Measurements from ENCODE around the gene FCRL6. TPM values are rescaled to one million over a fixed set of nuclear protein-coding genes. Genes with fewer than 3 reads are reported as not detected.
A peak's percentile ranks its signal among the peaks of the same experiment; 100 is the strongest.

Gene FCRL6
- total RNA-seq, 4 donors from 2014 or later = 0.45 TPM; not detected in 3

- no peaks in the 10 kb centered on the region for H3K4me1 ChIP-seq
- intact Hi-C loops (cut with DNase I) = no loop called here
- DNase-seq (ENCODE audit: extremely low spot score) = no peak
- TF ChIP-seq CTCF (IDR thresholded peaks at IDR 0.05) = no peak
- TF ChIP-seq EP300 (IDR thresholded peaks at IDR 0.05) = no peak
- no peak for TF ChIP-seq POLR2A (IDR thresholded peaks at IDR 0.05; ENCODE audit: low read depth)
- no peak for TF ChIP-seq POLR2AphosphoS5 (IDR thresholded peaks at IDR 0.05)
- no peaks in the 10 kb centered on the region for H3K9me3 ChIP-seq
- 66% methylated on average over 3 of the region's 3 CpGs for WGBS
- peaks cover 0 to 38% (median 2%) of the 10 kb centered on the region in 4 donors for H3K27me3 ChIP-seq
- H3K27ac ChIP-seq (replicated peaks in 1 of 4) = no peak overlapping the region
- H3K4me3 ChIP-seq = no peak overlapping the region
- H3K36me3 ChIP-seq = no peaks in the 10 kb centered on the region
Measured at GRCh38 chr1:159791031-159791430, 11.1 kb upstream of the FCRL6 start.

GRCh38 chr1:159791461-159791860 lies 10.7 kb upstream of the FCRL6 start:
- 33% methylated on average over 3 of the region's 3 CpGs for WGBS
- no peak for DNase-seq (ENCODE audit: extremely low spot score)
- no peak overlapping the region for H3K27ac ChIP-seq (replicated peaks in 1 of 4)
- intact Hi-C loops (cut with DNase I) = no loop called here
- no peak overlapping the region for H3K4me3 ChIP-seq
- TF ChIP-seq POLR2A (IDR thresholded peaks at IDR 0.05; ENCODE audit: low read depth) (no peak), EP300 (IDR thresholded peaks at IDR 0.05) (no peak), CTCF (IDR thresholded peaks at IDR 0.05) (no peak), POLR2AphosphoS5 (IDR thresholded peaks at IDR 0.05) (no peak)
- H3K36me3 ChIP-seq = no peaks in the 10 kb centered on the region
- H3K9me3 ChIP-seq = no peaks in the 10 kb centered on the region
- peaks cover 0 to 38% (median 2%) of the 10 kb centered on the region in 4 donors for H3K27me3 ChIP-seq
- no peaks in the 10 kb centered on the region for H3K4me1 ChIP-seq

GRCh38 chr1:159795534-159795933 lies 6.6 kb upstream of the FCRL6 start:
- peaks cover 0 to 38% (median 2%) of the 10 kb centered on the region in 4 donors for H3K27me3 ChIP-seq
- H3K4me1 ChIP-seq = no peaks in the 10 kb centered on the region
- TF ChIP-seq POLR2A (IDR thresholded peaks at IDR 0.05; ENCODE audit: low read depth) = no peak
- no peak for TF ChIP-seq EP300 (IDR thresholded peaks at IDR 0.05)
- TF ChIP-seq CTCF (IDR thresholded peaks at IDR 0.05) = no peak
- no peak for TF ChIP-seq POLR2AphosphoS5 (IDR thresholded peaks at IDR 0.05)
- no peak overlapping the region for H3K27ac ChIP-seq (replicated peaks in 1 of 4)
- no peak overlapping the region for H3K4me3 ChIP-seq
- intact Hi-C loops (cut with DNase I) = loop anchor here (5.0 kb wide), 1 partner anchor 212 kb away; no protein-coding TSS in a partner anchor
- 44% methylated on average over 5 of the region's 5 CpGs for WGBS
- DNase-seq (ENCODE audit: extremely low spot score) = no peak
- H3K36me3 ChIP-seq = no peaks in the 10 kb centered on the region
- no peaks in the 10 kb centered on the region for H3K9me3 ChIP-seq

- no peak for DNase-seq (ENCODE audit: extremely low spot score)
- H3K4me3 ChIP-seq = no peak overlapping the region
- no peaks in the 10 kb centered on the region for H3K4me1 ChIP-seq
- intact Hi-C loops (cut with DNase I) = loop anchor here (1.0 to 5.0 kb wide), 2 partner anchors 92 to 208 kb away; no protein-coding TSS in a partner anchor
- no peaks in the 10 kb centered on the region for H3K9me3 ChIP-seq
- WGBS = 0% methylated on average over 2 of the region's 2 CpGs
- peaks cover 0 to 25% (median 0%) of the 10 kb centered on the region in 4 donors for H3K27me3 ChIP-seq
- no peaks in the 10 kb centered on the region for H3K36me3 ChIP-seq
- peak; percentile 72 to 73 (median 72) for TF ChIP-seq CTCF (IDR thresholded peaks at IDR 0.05)
- TF ChIP-seq POLR2AphosphoS5 (IDR thresholded peaks at IDR 0.05) = peak in 1 of 2 donors; percentile 28
- TF ChIP-seq EP300 (IDR thresholded peaks at IDR 0.05) = no peak
- no peak for TF ChIP-seq POLR2A (IDR thresholded peaks at IDR 0.05; ENCODE audit: low read depth)
- no peak overlapping the region for H3K27ac ChIP-seq (replicated peaks in 1 of 4)
Measured at GRCh38 chr1:159798893-159799292, 3.3 kb upstream of the FCRL6 start.
